ENCODE data around the gene ZNF592. TPM values are rescaled to one million over a fixed set of nuclear protein-coding genes. Genes with fewer than 3 reads are reported as not detected.

Gene ZNF592
- total and polyA plus RNA-seq, 10 donors, result 5.2 to 36.2 (median 32.5) TPM

DNA sequence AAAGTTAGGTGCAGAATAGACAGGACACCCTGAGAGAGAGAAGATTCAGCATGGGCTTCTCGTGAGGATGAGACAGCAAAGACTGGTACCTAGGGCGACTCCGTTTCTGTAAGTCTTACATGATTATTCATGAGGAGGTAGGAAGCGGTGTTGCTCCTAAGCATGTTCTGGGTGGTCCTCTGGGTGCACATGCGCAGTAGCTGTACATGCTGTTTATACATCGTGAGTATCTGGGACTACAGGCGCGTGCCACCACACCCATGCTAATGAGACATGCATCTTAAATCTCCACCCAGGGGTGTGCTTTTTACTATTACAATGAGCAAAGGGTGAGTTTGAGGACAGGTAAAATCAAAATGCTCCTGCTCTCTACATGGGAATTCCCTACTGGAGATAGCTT is 81.0 kb downstream of the ZNF592 start:
- TF ChIP-seq, protein P1, sequence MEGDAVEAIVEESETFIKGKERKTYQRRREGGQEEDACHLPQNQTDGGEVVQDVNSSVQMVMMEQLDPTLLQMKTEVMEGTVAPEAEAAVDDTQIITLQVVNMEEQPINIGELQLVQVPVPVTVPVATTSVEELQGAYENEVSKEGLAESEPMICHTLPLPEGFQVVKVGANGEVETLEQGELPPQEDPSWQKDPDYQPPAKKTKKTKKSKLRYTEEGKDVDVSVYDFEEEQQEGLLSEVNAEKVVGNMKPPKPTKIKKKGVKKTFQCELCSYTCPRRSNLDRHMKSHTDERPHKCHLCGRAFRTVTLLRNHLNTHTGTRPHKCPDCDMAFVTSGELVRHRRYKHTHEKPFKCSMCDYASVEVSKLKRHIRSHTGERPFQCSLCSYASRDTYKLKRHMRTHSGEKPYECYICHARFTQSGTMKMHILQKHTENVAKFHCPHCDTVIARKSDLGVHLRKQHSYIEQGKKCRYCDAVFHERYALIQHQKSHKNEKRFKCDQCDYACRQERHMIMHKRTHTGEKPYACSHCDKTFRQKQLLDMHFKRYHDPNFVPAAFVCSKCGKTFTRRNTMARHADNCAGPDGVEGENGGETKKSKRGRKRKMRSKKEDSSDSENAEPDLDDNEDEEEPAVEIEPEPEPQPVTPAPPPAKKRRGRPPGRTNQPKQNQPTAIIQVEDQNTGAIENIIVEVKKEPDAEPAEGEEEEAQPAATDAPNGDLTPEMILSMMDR (IDR thresholded peaks at IDR 0.05 in 8 of 11, conservative IDR thresholded peaks at IDR 0.05 in 3 of 11), result no peak
- no peak for DNase-seq
- WGBS, 5 donors, result 91 to 97% (median 94%) methylated on average over 8 of the region's 8 CpGs
- Histone ChIP-seq H3K4me1 (peaks cover 0 to 18% (median 3%) of the 10 kb centered on the region in 6 donors), H3K9me3 (no peaks in the 10 kb centered on the region), H3K36me3 (no peaks in the 10 kb centered on the region), H3K4me3 (no peak overlapping the region), H3K27me3 (replicated peaks in 1 of 7) (no peaks in the 10 kb centered on the region), H3K27ac (no peak overlapping the region)
- intact Hi-C loops (cut with DNase I; ENCODE audit: low total_unique reads), result no loop called here

DNA sequence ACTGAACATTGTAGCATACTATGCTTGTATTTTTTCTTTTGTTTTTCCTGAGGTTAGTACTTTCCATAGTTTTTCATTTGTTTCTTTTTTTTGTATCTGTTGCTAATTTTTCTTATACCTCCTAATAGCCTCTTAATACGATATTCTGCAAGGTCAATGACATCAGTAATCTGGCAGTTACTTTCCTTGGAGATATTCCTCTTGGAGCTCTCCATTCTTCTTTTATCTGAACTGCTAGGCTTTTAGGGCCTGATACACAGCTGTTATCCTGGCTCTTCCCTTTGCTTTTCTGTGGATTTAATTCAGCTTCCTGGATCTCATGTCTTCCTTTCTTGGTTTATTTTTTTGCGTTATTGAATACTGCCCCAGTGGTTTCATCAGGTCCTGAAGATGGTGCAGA is 81.6 kb downstream of the ZNF592 start:
- DNase-seq, result no peak
- no peak overlapping the region for H3K4me3 ChIP-seq
- no peak overlapping the region for H3K27ac ChIP-seq
- H3K27me3 ChIP-seq (replicated peaks in 1 of 7), result no peaks in the 10 kb centered on the region
- no peaks in the 10 kb centered on the region for H3K9me3 ChIP-seq
- 74 to 87% (median 82%) methylated on average over 2 of the region's 2 CpGs for WGBS, 5 donors
- TF ChIP-seq POLR2AphosphoS5 (IDR thresholded peaks at IDR 0.05) (no peak), POLR2A (IDR thresholded peaks at IDR 0.05) (no peak)
- peaks cover 0 to 18% (median 3%) of the 10 kb centered on the region in 6 donors for H3K4me1 ChIP-seq
- no peaks in the 10 kb centered on the region for H3K36me3 ChIP-seq
- intact Hi-C loops (cut with DNase I; ENCODE audit: low total_unique reads), result no loop called here

DNA sequence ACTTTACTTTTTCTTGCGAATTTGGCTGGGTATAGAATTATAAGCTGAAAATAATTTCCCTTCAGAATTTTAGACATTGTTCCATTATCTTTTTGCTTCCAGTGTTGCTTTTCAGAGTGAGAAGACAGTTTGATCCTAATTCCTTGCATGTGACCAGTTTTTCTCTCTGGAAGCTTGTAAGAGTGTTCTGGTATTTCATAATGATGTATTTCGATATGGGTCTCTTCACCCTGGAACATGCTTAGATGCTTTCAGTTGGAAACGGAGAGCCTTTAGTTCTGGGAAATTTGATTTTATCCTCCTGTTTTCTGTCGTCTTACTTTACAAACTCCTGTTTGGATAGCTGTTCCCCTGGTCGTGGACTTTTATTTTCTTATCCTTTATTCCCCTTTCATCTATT is 82.6 kb downstream of the ZNF592 start:
- Histone ChIP-seq H3K27ac (no peak overlapping the region), H3K4me3 (no peak overlapping the region), H3K4me1 (peaks cover 0 to 18% (median 3%) of the 10 kb centered on the region in 6 donors), H3K36me3 (no peaks in the 10 kb centered on the region), H3K9me3 (no peaks in the 10 kb centered on the region), H3K27me3 (replicated peaks in 1 of 7) (no peaks in the 10 kb centered on the region)
- intact Hi-C loops (cut with DNase I; ENCODE audit: low total_unique reads), result no loop called here
- TF ChIP-seq POLR2A (IDR thresholded peaks at IDR 0.05) (no peak), POLR2AphosphoS5 (IDR thresholded peaks at IDR 0.05) (no peak)
- TF ChIP-seq, protein P1 (IDR thresholded peaks at IDR 0.05 in 8 of 11, conservative IDR thresholded peaks at IDR 0.05 in 3 of 11), result no peak
- no peak for DNase-seq
- WGBS, 5 donors, result 84 to 94% (median 87%) methylated on average over 5 of the region's 5 CpGs

DNA sequence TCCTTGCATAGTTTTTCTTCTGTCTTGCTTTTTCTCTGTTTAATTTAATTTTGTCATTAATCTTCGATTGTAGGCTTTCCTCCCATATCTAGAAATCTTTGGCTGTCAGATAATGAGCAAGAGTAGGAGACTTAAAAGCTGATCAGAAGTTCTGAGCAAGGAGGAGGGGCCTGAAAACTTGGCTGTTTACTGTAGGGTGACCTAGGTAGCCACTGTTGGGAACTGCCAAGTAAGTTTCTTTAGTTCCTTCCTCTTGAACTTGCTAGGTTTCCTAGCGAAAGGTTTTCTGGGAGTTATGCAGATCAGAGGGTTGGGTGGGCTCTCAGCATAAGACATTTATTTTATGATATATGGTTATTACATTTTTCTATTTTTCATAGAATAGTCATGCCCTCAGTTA is 83.2 kb downstream of the ZNF592 start:
- TF ChIP-seq, protein P1 (IDR thresholded peaks at IDR 0.05 in 8 of 11, conservative IDR thresholded peaks at IDR 0.05 in 3 of 11), result no peak
- TF ChIP-seq POLR2A (IDR thresholded peaks at IDR 0.05), result no peak
- no peak for TF ChIP-seq POLR2AphosphoS5 (IDR thresholded peaks at IDR 0.05)
- WGBS, 5 donors, result 59 to 74% (median 71%) methylated on average over 2 of the region's 2 CpGs

More for the DNA sequence above, 83.2 kb downstream of the ZNF592 start:
- no peak overlapping the region for H3K27ac ChIP-seq
- no peaks in the 10 kb centered on the region for H3K27me3 ChIP-seq (replicated peaks in 1 of 7)
- intact Hi-C loops (cut with DNase I; ENCODE audit: low total_unique reads), result no loop called here
- H3K4me3 ChIP-seq, result no peak overlapping the region
- H3K4me1 ChIP-seq, result peaks cover 0 to 18% (median 3%) of the 10 kb centered on the region in 6 donors
- H3K36me3 ChIP-seq, result no peaks in the 10 kb centered on the region
- no peak for DNase-seq
- no peaks in the 10 kb centered on the region for H3K9me3 ChIP-seq

Measured in spleen (tissue), 11 donors.